Transverse colon (tissue), 4 donors: ENCODE data around the gene PSMB3. TPM values are rescaled to one million over a fixed set of nuclear protein-coding genes. Genes with fewer than 3 reads are reported as not detected.

Source experiments
- DNase-seq: peaks from one replicate; pipeline ENCODE4 v3.0.0-alpha.2; 2019
- H3K27ac ChIP-seq, 4 donors: fragments of 200-600 bp; sonication (generic); 2 replicates each; pipeline ENCODE4 v1.5.1; 2016 to 2018; ENCODE audit warnings: inconsistent platforms in 4 of 4
- H3K27me3 ChIP-seq: fragments of 200-600 bp; sonication (generic); 2 replicates; pipeline ENCODE4 v1.5.1; 2017; ENCODE audit warnings: inconsistent platforms
- H3K36me3 ChIP-seq, 4 donors: fragments of 200-600 bp; sonication (generic); 2 replicates each; pipeline ENCODE4 v1.5.1; 2017 to 2019; ENCODE audit warnings: inconsistent platforms in 4 of 4
- H3K4me1 ChIP-seq, 4 donors: fragments of 200-600 bp; sonication (generic); 2 replicates each; pipeline ENCODE4 v1.5.1; 2017 to 2020; ENCODE audit warnings: inconsistent platforms in 4 of 4
- H3K4me3 ChIP-seq, 4 donors: fragments of 200-600 bp; sonication (generic); 1 replicate in 1 of 4; 2 replicates in 3 of 4; pipeline versions ENCODE4 v1.5.1 to v1.6.1; 2017 to 2019; ENCODE audit warnings: inconsistent platforms in 4 of 4
- H3K9me3 ChIP-seq, 2 donors: fragments of 200-600 bp; sonication (generic); 2 replicates each; pipeline ENCODE4 v1.5.1; 2017 to 2019; ENCODE audit warnings: inconsistent platforms in 2 of 2
- EP300 ChIP-seq: sonication (generic); formaldehyde crosslinking; IDR thresholded peaks from one replicate; pipeline ENCODE4 v1.6.1; 2017; ENCODE audit warnings: antibody characterized with exemption, low read depth
- POLR2A ChIP-seq: fragments of 450-650 bp; IDR thresholded peaks from one replicate; pipeline ENCODE4 v1.6.1; 2016; ENCODE audit warnings: antibody characterized with exemption, mild to moderate bottlenecking, moderate library complexity
- POLR2AphosphoS5 ChIP-seq, 3 donors: sonication (generic); formaldehyde crosslinking; IDR thresholded peaks; one replicate each; pipeline ENCODE4 v1.6.1; 2016; ENCODE audit warnings: antibody characterized with exemption in 3 of 3
- WGBS, 2 donors: methylation state at CpG; one replicate each; pipeline ENCODE4 v1.1.5; 2018; ENCODE audit warnings: low coverage in 1 of 2; 5-methylcytosine and 5-hydroxymethylcytosine counted together
- in situ Hi-C, 4 donors: fragments of 200-750 bp; cut with MboI; loops; one replicate each; pipeline versions ENCODE4 v1.15.0 to v1.15.1; 2017; ENCODE audit warnings: low sequenced_read_pairs in 3 of 4, low pct_ligation_motif_present in 1 of 4, low pct_unique_long_range_greater_than_20kb in 1 of 4
- intact Hi-C: fragments of 100-400 bp; cut with DNase I; formaldehyde crosslinking; loops from one replicate; pipeline ENCODE4 v1.15.1; 2023; ENCODE audit warnings: low total_unique reads
- total RNA-seq, 4 donors: library from RNA; depleted of rRNA; stranded (reverse); fragments of >200 nt; gene quantifications; one replicate each; pipeline ENCODE4 v1.1.0, GENCODE V29; 2016
- TF ChIP-seq, protein P1 (sequence below), 5 experiments: fragments of 200-600 bp in 3 of 5; fragments of 450-650 bp in 2 of 5; sonication (generic) in 3 of 5; IDR thresholded peaks; 1 replicate in 2 of 5; 2 replicates in 3 of 5; pipeline ENCODE4 v1.5.1; 2016 to 2017; ENCODE audit warnings: antibody characterized with exemption in 5 of 5, inconsistent platforms in 3 of 5, mild to moderate bottlenecking in 2 of 5, moderate library complexity in 1 of 5

Gene PSMB3
- total RNA-seq, 4 donors from 2014 or later = 137 to 169 (median 159) TPM

DNA sequence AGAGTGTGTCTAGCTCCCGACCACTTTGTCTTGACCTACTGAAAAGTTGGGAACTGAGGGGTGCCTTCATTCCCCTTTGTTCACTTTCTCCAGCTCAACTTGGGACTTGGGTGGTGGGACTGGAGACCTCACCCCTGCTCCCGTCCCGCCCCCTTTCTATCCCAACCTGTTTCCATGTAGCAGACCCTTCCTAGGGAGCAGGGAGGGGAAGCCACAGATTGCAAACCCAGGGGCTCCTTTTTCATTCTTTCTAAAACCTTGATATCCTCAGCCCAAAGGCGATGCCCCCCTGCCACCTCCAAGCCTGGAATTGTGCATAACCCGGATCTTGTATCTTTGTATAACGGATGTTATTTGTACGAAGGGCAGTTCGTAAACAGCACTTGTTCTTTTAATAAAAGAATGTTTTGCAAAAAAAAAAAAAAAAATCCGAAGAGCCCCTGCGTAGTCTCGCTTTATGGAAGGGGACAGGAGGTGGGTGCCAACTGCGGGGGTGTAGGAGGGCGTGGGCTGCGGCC, 23.1 kb upstream of the PSMB3 start:
- WGBS, 2 donors = 25 to 31% methylated on average over 10 to 14 of the region's 14 CpGs
- H3K4me1 ChIP-seq = peaks cover 25 to 87% (median 47%) of the 10 kb centered on the region in 4 donors

GRCh38 chr17:38729886-38730525, 22.5 kb upstream of the PSMB3 start, which contains the start of gene CISD3:
TSS of gene CISD3 (plus strand) at chr17:38730341. CDS start at chr17:38730359, 18 bp downstream.
- intact Hi-C loops (loop anchor here (2.0 kb wide), 1 partner anchor 27 kb away; no protein-coding TSS in a partner anchor), in situ Hi-C loops (loop anchor here in 3 of 4 donors (5.0 to 10.0 kb wide), 2 partner anchors 53 to 55 kb away; partner anchors contain the start of gene EPOP (in 2 of the 3))
- no peaks in the 10 kb centered on the region for H3K36me3 ChIP-seq

More for the DNA sequence above, 23.1 kb upstream of the PSMB3 start:
- Histone ChIP-seq H3K27me3 (no peaks in the 10 kb centered on the region), H3K27ac (peak overlapping the region; percentile 94 to 98 (median 96)), H3K9me3 (no peaks in the 10 kb centered on the region), H3K4me3 (peak overlapping the region; percentile 62 to 90 (median 75)), H3K36me3 (no peaks in the 10 kb centered on the region)
- in situ Hi-C loops = no loop called here
- intact Hi-C loops = no loop called here
- no peak for DNase-seq
- TF ChIP-seq, protein P1, sequence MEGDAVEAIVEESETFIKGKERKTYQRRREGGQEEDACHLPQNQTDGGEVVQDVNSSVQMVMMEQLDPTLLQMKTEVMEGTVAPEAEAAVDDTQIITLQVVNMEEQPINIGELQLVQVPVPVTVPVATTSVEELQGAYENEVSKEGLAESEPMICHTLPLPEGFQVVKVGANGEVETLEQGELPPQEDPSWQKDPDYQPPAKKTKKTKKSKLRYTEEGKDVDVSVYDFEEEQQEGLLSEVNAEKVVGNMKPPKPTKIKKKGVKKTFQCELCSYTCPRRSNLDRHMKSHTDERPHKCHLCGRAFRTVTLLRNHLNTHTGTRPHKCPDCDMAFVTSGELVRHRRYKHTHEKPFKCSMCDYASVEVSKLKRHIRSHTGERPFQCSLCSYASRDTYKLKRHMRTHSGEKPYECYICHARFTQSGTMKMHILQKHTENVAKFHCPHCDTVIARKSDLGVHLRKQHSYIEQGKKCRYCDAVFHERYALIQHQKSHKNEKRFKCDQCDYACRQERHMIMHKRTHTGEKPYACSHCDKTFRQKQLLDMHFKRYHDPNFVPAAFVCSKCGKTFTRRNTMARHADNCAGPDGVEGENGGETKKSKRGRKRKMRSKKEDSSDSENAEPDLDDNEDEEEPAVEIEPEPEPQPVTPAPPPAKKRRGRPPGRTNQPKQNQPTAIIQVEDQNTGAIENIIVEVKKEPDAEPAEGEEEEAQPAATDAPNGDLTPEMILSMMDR (IDR thresholded peaks at IDR 0.05) = no peak
- no peak for TF ChIP-seq EP300
- no peak for TF ChIP-seq POLR2AphosphoS5 (IDR thresholded peaks at IDR 0.05)
- no peak for TF ChIP-seq POLR2A

GRCh38 chr17:38730526-38731379, 21.8 kb upstream of the PSMB3 start:
- WGBS, 2 donors = 0 to 12% methylated on average over 13 to 27 of the region's 27 CpGs
- Histone ChIP-seq H3K4me1 (peaks cover 32 to 86% (median 40%) of the 10 kb centered on the region in 4 donors), H3K27ac (peak overlapping the region; percentile 94 to 98 (median 96)), H3K4me3 (peak overlapping the region; percentile 75 to 90 (median 81)), H3K36me3 (no peaks in the 10 kb centered on the region), H3K9me3 (no peaks in the 10 kb centered on the region), H3K27me3 (no peaks in the 10 kb centered on the region)
- peak; percentile 95 for DNase-seq
- in situ Hi-C loops = loop anchor here in 3 of 4 donors (5.0 to 10.0 kb wide), 2 partner anchors 53 to 56 kb away; partner anchors contain the start of gene EPOP (in 2 of the 3)
- intact Hi-C loops = loop anchor here (2.0 kb wide), 1 partner anchor 28 kb away; no protein-coding TSS in a partner anchor
- TF ChIP-seq POLR2AphosphoS5 (IDR thresholded peaks at IDR 0.05) = peak; percentile 53 to 92 (median 89)
- TF ChIP-seq POLR2A = peak; percentile 86
- TF ChIP-seq, protein P1 (IDR thresholded peaks at IDR 0.05) = no peak

More at GRCh38 chr17:38729886-38730525, 22.5 kb upstream of the PSMB3 start, which contains the start of gene CISD3:
- Histone ChIP-seq H3K27ac (peak within 1 kb of the TSS; percentile 94 to 98 (median 96)), H3K9me3 (no peaks in the 10 kb centered on the region), H3K4me1 (peaks cover 26 to 87% (median 43%) of the 10 kb centered on the region in 4 donors), H3K4me3 (peak within 1 kb of the TSS; percentile 75 to 90 (median 81)), H3K27me3 (no peaks in the 10 kb centered on the region)
- TF ChIP-seq POLR2A (no peak), POLR2AphosphoS5 (IDR thresholded peaks at IDR 0.05) (peak in 1 of 3 donors; percentile 22)
- TF ChIP-seq, protein P1 (IDR thresholded peaks at IDR 0.05) = peak; percentile 49 to 75 (median 70)
- WGBS, 2 donors = 1% methylated on average over 16 of the region's 92 CpGs; no CpG with 5 or more reads in 1 of the 2 donors
- DNase-seq = peak; percentile 93
